Measurements from ENCODE around the gene PTGFRN.

- TF ChIP-seq CTCF (IDR thresholded peaks at IDR 0.05) (no peak), POLR2A (IDR thresholded peaks at IDR 0.05) (no peak), POLR2AphosphoS5 (IDR thresholded peaks at IDR 0.05) (no peak)
Observed at GRCh38 chr1:116916533-116917445, 7.1 kb downstream of the PTGFRN start.
